Bronchial epithelial cell (primary cell): ENCODE results near the gene SLC29A4. TPM values are rescaled to one million over a fixed set of nuclear protein-coding genes. Genes with fewer than 3 reads are reported as not detected.
"Not testable (repeated sequence)": the region's sequence is repeated elsewhere in the genome, so short reads cannot be mapped to it uniquely, and the experiment has no call there.

Experiments
- DNase-seq: peaks from one replicate; pipeline ENCODE4 v3.0.0-alpha.2; 2010; ENCODE audit warnings: low read depth
- FAIRE-seq: peaks from 2 replicates; lab custom pipeline; 2011; peaks lifted over from hg19 to GRCh38; lab: Jason Lieb, UNC
- H3K27me3 ChIP-seq: 2 replicates; pipeline ENCODE4 v1.5.1; 2011; ENCODE audit warnings: low read length; ENCODE audit not compliant: control insufficient read depth, insufficient read depth
- H3K36me3 ChIP-seq: 2 replicates; pipeline ENCODE4 v1.5.1; 2011; ENCODE audit warnings: low read length; ENCODE audit not compliant: control insufficient read depth, insufficient read depth
- H3K4me3 ChIP-seq: 2 replicates; pipeline ENCODE4 v1.5.1; 2011; ENCODE audit warnings: mild to moderate bottlenecking, low read depth, low read length, control low read depth
- CTCF ChIP-seq: IDR thresholded peaks from 2 replicates; pipeline ENCODE4 v1.5.1; 2011; ENCODE audit warnings: mild to moderate bottlenecking, moderate library complexity, low read length, control low read depth, inconsistent platforms; ENCODE audit not compliant: insufficient read depth, severe bottlenecking
- total RNA-seq: library from RNA; depleted of rRNA; stranded (reverse); fragments of >200 nt; gene quantifications from 2 replicates; pipeline ENCODE4 v1.2.1, GENCODE V29; 2014

Gene SLC29A4
- total RNA-seq, 1 donor from 2014 or later: 9.5 TPM

- no peak for FAIRE-seq
- no peak for TF ChIP-seq CTCF
- H3K27me3 ChIP-seq: peaks cover 4% of the 10 kb centered on the region
- no peak for DNase-seq
- no peaks in the 10 kb centered on the region for H3K36me3 ChIP-seq
- H3K4me3 ChIP-seq: no peak overlapping the region
Measured at GRCh38 chr7:5276611-5277010, 6.1 kb upstream of the SLC29A4 start.

- no peak overlapping the region for H3K4me3 ChIP-seq
- FAIRE-seq (no peak), DNase-seq (no peak)
- TF ChIP-seq CTCF: no peak
- H3K27me3 ChIP-seq: peaks cover 4% of the 10 kb centered on the region
- no peaks in the 10 kb centered on the region for H3K36me3 ChIP-seq
Measured at GRCh38 chr7:5278766-5279165, 4.0 kb upstream of the SLC29A4 start.

GRCh38 chr7:5279734-5280133 lies 3.0 kb upstream of the SLC29A4 start:
- TF ChIP-seq CTCF: no peak
- FAIRE-seq: no peak

GRCh38 chr7:5281598-5282500 lies 894 bp upstream of the SLC29A4 start:
- FAIRE-seq, DNase-seq, H3K36me3 ChIP-seq, H3K27me3 ChIP-seq, H3K4me3 ChIP-seq: not testable (repeated sequence)

More at GRCh38 chr7:5279734-5280133, 3.0 kb upstream of the SLC29A4 start:
- Histone ChIP-seq H3K4me3 (no peak overlapping the region), H3K27me3 (no peaks in the 10 kb centered on the region), H3K36me3 (no peaks in the 10 kb centered on the region)
- no peak for DNase-seq

GRCh38 chr7:5283421-5284303 lies 919 bp downstream of the SLC29A4 start:
- DNase-seq (no peak), FAIRE-seq (no peak)
- Histone ChIP-seq H3K27me3 (no peaks in the 10 kb centered on the region), H3K36me3 (no peaks in the 10 kb centered on the region), H3K4me3 (peak overlapping the region; percentile 31)
- no peak for TF ChIP-seq CTCF
